OCI-LY1 (cell line): ENCODE results near the gene WWOX.

Experiments
- H2AFZ ChIP-seq: fragments of 200-600 bp; sonication (generic), shearing (Covaris generic); 2 replicates; pipeline ENCODE4 v1.6.0; 2014; ENCODE audit warnings: antibody characterized with exemption, mild to moderate bottlenecking, low read length
- H3F3A ChIP-seq: fragments of 200-600 bp; sonication (generic), shearing (Covaris generic); 2 replicates; pipeline ENCODE4 v1.6.0; 2014; ENCODE audit warnings: mild to moderate bottlenecking, antibody characterized with exemption, low read length, moderate library complexity; ENCODE audit not compliant: insufficient read depth
- H3K27ac ChIP-seq: fragments of 200-600 bp; sonication (generic); 2 replicates; pipeline ENCODE4 v1.5.1; 2014; ENCODE audit warnings: low read length, mixed run types, mild to moderate bottlenecking, low read depth; ENCODE audit not compliant: poor library complexity, severe bottlenecking
- H3K27me3 ChIP-seq: fragments of 200-600 bp; sonication (generic); 2 replicates; pipeline ENCODE4 v1.6.0; 2014; ENCODE audit warnings: antibody characterized with exemption, mild to moderate bottlenecking, low read length, moderate library complexity; ENCODE audit not compliant: insufficient read depth
- H3K36me3 ChIP-seq: fragments of 200-600 bp; sonication (generic); 2 replicates; pipeline ENCODE4 v1.6.1; 2014; ENCODE audit warnings: mild to moderate bottlenecking, antibody characterized with exemption, low read length, moderate library complexity, mixed read lengths; ENCODE audit not compliant: insufficient read depth
- H3K4me1 ChIP-seq: fragments of 200-600 bp; sonication (generic); 2 replicates; pipeline ENCODE4 v1.5.1; 2014; ENCODE audit warnings: mild to moderate bottlenecking, low read length, moderate library complexity; ENCODE audit not compliant: insufficient read depth, severe bottlenecking
- H3K4me2 ChIP-seq: fragments of 200-600 bp; sonication (generic), shearing (Covaris generic); 2 replicates; pipeline ENCODE4 v1.6.1; 2014; ENCODE audit warnings: low read length
- H3K4me3 ChIP-seq: fragments of 200-600 bp; sonication (generic); 2 replicates; pipeline ENCODE4 v1.5.1; 2014; ENCODE audit warnings: low read length, low read depth, mild to moderate bottlenecking, mixed read lengths; ENCODE audit not compliant: poor library complexity, severe bottlenecking
- H3K79me2 ChIP-seq: fragments of 200-600 bp; shearing (Covaris generic); 2 replicates; pipeline ENCODE4 v1.6.1; 2016; ENCODE audit warnings: mixed run types, low read length, mixed read lengths; ENCODE audit not compliant: insufficient read depth
- H3K9ac ChIP-seq: fragments of 200-600 bp; sonication (generic), shearing (Covaris generic); 2 replicates; pipeline ENCODE4 v1.6.1; 2014; ENCODE audit warnings: mild to moderate bottlenecking, low read length, mixed read lengths
- H3K9me2 ChIP-seq: fragments of 200-600 bp; sonication (generic), shearing (Covaris generic); 2 replicates; pipeline ENCODE4 v1.6.1; 2014; ENCODE audit warnings: low read depth, mild to moderate bottlenecking, low read length, mixed read lengths
- H3K9me3 ChIP-seq: fragments of 200-600 bp; shearing (Covaris generic); 2 replicates; pipeline ENCODE4 v1.6.1; 2014; ENCODE audit warnings: low read length, mixed read lengths
- H4K20me1 ChIP-seq: fragments of 200-600 bp; sonication (generic), shearing (Covaris generic); 2 replicates; pipeline ENCODE4 v1.6.0; 2016; ENCODE audit warnings: mild to moderate bottlenecking, low read length; ENCODE audit not compliant: insufficient read depth
- EZH2 ChIP-seq: fragments of 200-600 bp; sonication (generic), shearing (Covaris generic); IDR thresholded peaks from 2 replicates; pipeline ENCODE4 v1.8.0; 2017; ENCODE audit warnings: borderline replicate concordance, mixed run types, mild to moderate bottlenecking, antibody characterized with exemption, low read length, moderate library complexity, mixed read lengths
- TF ChIP-seq, protein P1 (sequence below): fragments of 200-600 bp; sonication (generic), shearing (Covaris generic); IDR thresholded peaks from 2 replicates; pipeline ENCODE4 v1.5.1; 2017; ENCODE audit warnings: mild to moderate bottlenecking, antibody characterized with exemption, low read length, moderate library complexity, mixed read lengths

Gene WWOX

DNA sequence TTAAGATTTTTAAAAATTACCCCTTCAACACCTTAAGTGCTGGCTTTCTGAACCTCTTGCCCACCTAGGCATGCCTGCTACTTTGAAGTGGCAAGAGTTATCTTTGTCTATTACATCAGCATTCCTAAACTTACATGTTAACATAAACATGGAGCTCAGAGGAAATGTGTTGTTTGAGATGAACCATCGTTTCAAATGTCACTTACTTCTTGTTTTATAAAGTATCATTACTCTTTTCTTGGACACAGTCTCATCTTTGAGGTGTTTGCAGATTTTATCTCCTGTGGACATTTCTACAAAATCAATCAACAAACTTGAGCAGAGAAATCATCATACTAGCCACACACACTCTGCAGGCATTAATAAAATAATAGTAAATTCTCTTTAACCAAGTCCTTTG lies 184.9 kb downstream of the WWOX start:
- no peak overlapping the region for H3K4me3 ChIP-seq
- H2AFZ ChIP-seq = no peak overlapping the region
- no peaks in the 10 kb centered on the region for H3K9me2 ChIP-seq
- H4K20me1 ChIP-seq = no peaks in the 10 kb centered on the region
- H3F3A ChIP-seq = no peaks in the 10 kb centered on the region
- no peaks in the 10 kb centered on the region for H3K9me3 ChIP-seq
- H3K4me1 ChIP-seq = no peaks in the 10 kb centered on the region
- H3K9ac ChIP-seq = no peak overlapping the region
- no peak for TF ChIP-seq EZH2
- TF ChIP-seq, protein P1, sequence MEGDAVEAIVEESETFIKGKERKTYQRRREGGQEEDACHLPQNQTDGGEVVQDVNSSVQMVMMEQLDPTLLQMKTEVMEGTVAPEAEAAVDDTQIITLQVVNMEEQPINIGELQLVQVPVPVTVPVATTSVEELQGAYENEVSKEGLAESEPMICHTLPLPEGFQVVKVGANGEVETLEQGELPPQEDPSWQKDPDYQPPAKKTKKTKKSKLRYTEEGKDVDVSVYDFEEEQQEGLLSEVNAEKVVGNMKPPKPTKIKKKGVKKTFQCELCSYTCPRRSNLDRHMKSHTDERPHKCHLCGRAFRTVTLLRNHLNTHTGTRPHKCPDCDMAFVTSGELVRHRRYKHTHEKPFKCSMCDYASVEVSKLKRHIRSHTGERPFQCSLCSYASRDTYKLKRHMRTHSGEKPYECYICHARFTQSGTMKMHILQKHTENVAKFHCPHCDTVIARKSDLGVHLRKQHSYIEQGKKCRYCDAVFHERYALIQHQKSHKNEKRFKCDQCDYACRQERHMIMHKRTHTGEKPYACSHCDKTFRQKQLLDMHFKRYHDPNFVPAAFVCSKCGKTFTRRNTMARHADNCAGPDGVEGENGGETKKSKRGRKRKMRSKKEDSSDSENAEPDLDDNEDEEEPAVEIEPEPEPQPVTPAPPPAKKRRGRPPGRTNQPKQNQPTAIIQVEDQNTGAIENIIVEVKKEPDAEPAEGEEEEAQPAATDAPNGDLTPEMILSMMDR = no peak
- no peaks in the 10 kb centered on the region for H3K79me2 ChIP-seq
- H3K27ac ChIP-seq = no peak overlapping the region
- H3K27me3 ChIP-seq = no peaks in the 10 kb centered on the region
- H3K36me3 ChIP-seq = no peaks in the 10 kb centered on the region
- H3K4me2 ChIP-seq = no peak overlapping the region

GRCh38 chr16:78284957-78285434 lies 185.5 kb downstream of the WWOX start:
- no peak overlapping the region for H3K9ac ChIP-seq
- no peaks in the 10 kb centered on the region for H3K4me1 ChIP-seq
- H3K79me2 ChIP-seq = no peaks in the 10 kb centered on the region
- no peak for TF ChIP-seq EZH2
- TF ChIP-seq, protein P1 = no peak
- no peak overlapping the region for H2AFZ ChIP-seq
- no peaks in the 10 kb centered on the region for H3K9me3 ChIP-seq
- no peaks in the 10 kb centered on the region for H4K20me1 ChIP-seq
- H3F3A ChIP-seq = no peaks in the 10 kb centered on the region
- no peak overlapping the region for H3K27ac ChIP-seq
- H3K27me3 ChIP-seq = no peaks in the 10 kb centered on the region
- no peak overlapping the region for H3K4me3 ChIP-seq
- no peaks in the 10 kb centered on the region for H3K9me2 ChIP-seq
- no peak overlapping the region for H3K4me2 ChIP-seq
- no peaks in the 10 kb centered on the region for H3K36me3 ChIP-seq

DNA sequence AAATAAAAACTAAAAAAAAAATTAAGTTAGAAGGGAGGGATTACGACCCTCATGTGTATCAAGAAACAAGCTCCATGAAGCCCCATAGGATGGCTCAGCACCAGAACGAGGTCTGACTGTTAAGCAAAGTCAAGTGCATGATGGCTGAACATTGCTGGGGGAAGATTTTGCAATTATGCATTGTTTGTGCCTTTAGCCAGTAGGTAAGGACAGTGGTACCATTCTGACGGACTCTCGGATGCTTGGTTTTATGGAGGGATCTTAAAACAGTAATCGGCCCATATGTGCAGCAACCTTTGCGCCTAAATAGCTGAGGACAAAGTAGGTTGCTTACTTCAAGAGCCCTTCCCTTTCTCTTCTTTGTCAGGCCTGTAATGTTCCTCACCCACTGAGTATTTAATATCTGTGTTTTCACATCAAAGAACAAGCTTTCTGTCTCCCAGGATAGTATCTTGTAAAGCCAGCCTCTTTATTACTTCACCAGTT lies 186.0 kb downstream of the WWOX start:
- no peak overlapping the region for H3K4me2 ChIP-seq
- no peaks in the 10 kb centered on the region for H3K9me3 ChIP-seq
- TF ChIP-seq, protein P1 = no peak
- TF ChIP-seq EZH2 = no peak
- no peaks in the 10 kb centered on the region for H4K20me1 ChIP-seq
- no peak overlapping the region for H3K27ac ChIP-seq
- H3K79me2 ChIP-seq = no peaks in the 10 kb centered on the region
- H3F3A ChIP-seq = no peaks in the 10 kb centered on the region
- H2AFZ ChIP-seq = no peak overlapping the region
- no peaks in the 10 kb centered on the region for H3K9me2 ChIP-seq
- no peaks in the 10 kb centered on the region for H3K27me3 ChIP-seq
- no peaks in the 10 kb centered on the region for H3K4me1 ChIP-seq
- no peak overlapping the region for H3K4me3 ChIP-seq
- no peaks in the 10 kb centered on the region for H3K36me3 ChIP-seq
- H3K9ac ChIP-seq = no peak overlapping the region
